ENCODE data around the gene SPTLC2. TPM values are rescaled to one million over a fixed set of nuclear protein-coding genes. Genes with fewer than 3 reads are reported as not detected.

Gene SPTLC2
- total RNA-seq, 3 donors from 2014 or later (not counting 1 experiment from before 2014, with no cell fraction given): 35.2 to 58.6 (median 50.4) TPM

DNA sequence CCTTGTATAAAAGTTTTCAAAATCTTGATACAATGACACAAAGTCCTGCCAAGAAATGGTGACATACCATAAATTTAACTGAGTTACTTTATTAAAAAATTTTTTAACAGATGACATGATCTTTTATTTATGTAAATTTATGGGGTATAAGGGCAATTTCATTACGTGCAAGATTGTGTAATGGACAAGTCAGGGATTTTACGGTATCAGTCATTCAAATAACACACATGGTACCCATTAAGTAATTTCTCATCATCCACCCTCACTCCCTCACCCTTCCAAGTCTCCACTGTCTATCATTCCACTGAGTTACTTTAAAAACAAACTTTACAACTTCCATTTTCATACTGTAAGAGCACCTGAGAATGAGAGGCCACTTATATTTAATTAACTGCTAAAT, 37.4 kb downstream of the SPTLC2 start:
- Histone ChIP-seq H3K9me3 (ENCODE audit: control insufficient read depth, insufficient read depth, low read length) (no peaks in the 10 kb centered on the region), H3K4me3 (ENCODE audit: low read length) (no peak overlapping the region), H3K36me3 (ENCODE audit: control insufficient read depth, insufficient read depth, low read length) (peaks cover 27% of the 10 kb centered on the region), H3K27me3 (ENCODE audit: control insufficient read depth, insufficient read depth, low read length) (no peaks in the 10 kb centered on the region), H3K27ac (ENCODE audit: low read length) (no peak overlapping the region), H3K4me1 (ENCODE audit: control insufficient read depth, insufficient read depth, low read length) (peaks cover 15% of the 10 kb centered on the region)
- DNase-seq (no peak), ATAC-seq (no peak)
- Mint-ChIP-seq H3K36me3 (no peaks in the 10 kb centered on the region), H3K9me3 (no peaks in the 10 kb centered on the region), H3K4me3 (no peak overlapping the region), H3K27ac (peak overlapping the region; percentile 77 to 87), H3K4me1 (peaks cover 26 to 32% of the 10 kb centered on the region in 2 donors), H3K27me3 (ENCODE audit: low read depth in 2 of 2) (no peaks in the 10 kb centered on the region)
- 100% methylated on average over 2 of the region's 2 CpGs for WGBS (ENCODE audit: insufficient coverage)
- TF ChIP-seq, protein P1, sequence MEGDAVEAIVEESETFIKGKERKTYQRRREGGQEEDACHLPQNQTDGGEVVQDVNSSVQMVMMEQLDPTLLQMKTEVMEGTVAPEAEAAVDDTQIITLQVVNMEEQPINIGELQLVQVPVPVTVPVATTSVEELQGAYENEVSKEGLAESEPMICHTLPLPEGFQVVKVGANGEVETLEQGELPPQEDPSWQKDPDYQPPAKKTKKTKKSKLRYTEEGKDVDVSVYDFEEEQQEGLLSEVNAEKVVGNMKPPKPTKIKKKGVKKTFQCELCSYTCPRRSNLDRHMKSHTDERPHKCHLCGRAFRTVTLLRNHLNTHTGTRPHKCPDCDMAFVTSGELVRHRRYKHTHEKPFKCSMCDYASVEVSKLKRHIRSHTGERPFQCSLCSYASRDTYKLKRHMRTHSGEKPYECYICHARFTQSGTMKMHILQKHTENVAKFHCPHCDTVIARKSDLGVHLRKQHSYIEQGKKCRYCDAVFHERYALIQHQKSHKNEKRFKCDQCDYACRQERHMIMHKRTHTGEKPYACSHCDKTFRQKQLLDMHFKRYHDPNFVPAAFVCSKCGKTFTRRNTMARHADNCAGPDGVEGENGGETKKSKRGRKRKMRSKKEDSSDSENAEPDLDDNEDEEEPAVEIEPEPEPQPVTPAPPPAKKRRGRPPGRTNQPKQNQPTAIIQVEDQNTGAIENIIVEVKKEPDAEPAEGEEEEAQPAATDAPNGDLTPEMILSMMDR (IDR thresholded peaks at IDR 0.05): no peak
- intact Hi-C loops (cut with micrococcal nuclease): no loop called here

DNA sequence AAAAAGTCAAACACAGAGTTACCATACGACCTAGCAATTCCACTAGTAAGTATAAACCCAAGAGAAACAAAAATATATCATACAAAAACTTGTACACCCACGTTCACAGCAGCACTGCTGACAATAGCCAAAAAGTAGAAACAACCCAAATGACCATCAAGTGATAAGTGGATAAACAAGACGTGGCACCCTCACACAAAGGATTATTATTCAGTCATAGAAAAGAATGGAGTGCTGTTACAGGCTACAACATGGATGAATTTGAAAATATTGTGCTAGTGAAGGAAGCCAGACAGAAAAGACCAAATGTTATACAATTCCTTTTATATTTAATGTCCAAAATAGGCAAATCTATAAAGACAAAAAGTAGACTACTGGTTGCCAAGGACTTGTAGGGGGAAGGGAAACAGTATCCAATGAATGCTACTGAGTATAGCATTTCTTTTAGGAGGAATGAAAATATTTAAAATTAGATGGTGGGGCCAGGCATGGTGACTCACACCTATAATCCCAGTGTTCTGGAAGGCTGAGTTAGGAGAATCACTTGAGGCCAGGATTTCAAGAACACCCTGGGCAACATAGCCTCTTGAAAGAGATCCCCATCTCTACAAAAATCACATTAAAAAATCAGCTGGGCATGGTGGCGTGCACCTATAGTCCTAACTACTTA, 41.9 kb downstream of the SPTLC2 start:
- ATAC-seq: no peak

DNA sequence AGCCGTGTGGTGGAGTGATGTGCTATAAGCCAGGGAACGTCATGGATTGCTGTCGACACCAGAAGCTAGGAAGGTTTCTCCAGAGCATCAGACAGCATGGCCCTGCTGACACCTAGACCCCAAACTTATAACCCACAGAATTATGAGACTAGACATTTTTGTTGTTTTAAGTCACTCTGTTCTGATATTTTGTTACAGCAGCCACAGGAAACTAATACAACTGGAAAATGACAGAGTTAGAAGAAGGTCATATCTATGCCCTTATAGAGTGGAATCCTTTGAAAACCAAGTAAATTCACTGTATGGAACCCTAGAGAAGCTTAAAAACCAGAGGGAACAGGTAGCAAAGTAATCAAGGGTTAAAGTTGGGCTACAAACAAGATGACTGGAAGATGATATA, 42.5 kb downstream of the SPTLC2 start:
- Histone ChIP-seq H3K36me3 (ENCODE audit: control insufficient read depth, insufficient read depth, low read length) (peaks cover 40% of the 10 kb centered on the region), H3K27ac (ENCODE audit: low read length) (no peak overlapping the region), H3K4me1 (ENCODE audit: control insufficient read depth, insufficient read depth, low read length) (no peaks in the 10 kb centered on the region), H3K27me3 (ENCODE audit: control insufficient read depth, insufficient read depth, low read length) (no peaks in the 10 kb centered on the region), H3K9me3 (ENCODE audit: control insufficient read depth, insufficient read depth, low read length) (no peaks in the 10 kb centered on the region), H3K4me3 (ENCODE audit: low read length) (no peak overlapping the region)
- 96% methylated on average over 3 of the region's 3 CpGs for WGBS (ENCODE audit: insufficient coverage)
- intact Hi-C loops (cut with micrococcal nuclease): no loop called here
- Mint-ChIP-seq H3K9me3 (no peaks in the 10 kb centered on the region), H3K4me3 (no peak overlapping the region), H3K27ac (peak overlapping the region in 1 of 2 donors; percentile 14), H3K36me3 (peaks cover 12% of the 10 kb centered on the region), H3K4me1 (peaks cover 21% of the 10 kb centered on the region in 2 donors), H3K27me3 (ENCODE audit: low read depth in 2 of 2) (no peaks in the 10 kb centered on the region)
- DNase-seq (no peak), ATAC-seq (no peak)
- TF ChIP-seq, protein P1 (IDR thresholded peaks at IDR 0.05): no peak

More for the DNA sequence above, 41.9 kb downstream of the SPTLC2 start:
- intact Hi-C loops (cut with micrococcal nuclease): no loop called here
- DNase-seq: no peak
- H3K36me3 Mint-ChIP-seq: peaks cover 7% of the 10 kb centered on the region
- TF ChIP-seq, protein P1 (IDR thresholded peaks at IDR 0.05): no peak
- peaks cover 35% of the 10 kb centered on the region for H3K36me3 ChIP-seq (ENCODE audit: control insufficient read depth, insufficient read depth, low read length)
- no peaks in the 10 kb centered on the region for H3K9me3 ChIP-seq (ENCODE audit: control insufficient read depth, insufficient read depth, low read length)
- no peaks in the 10 kb centered on the region for H3K27me3 Mint-ChIP-seq (ENCODE audit: low read depth in 2 of 2)
- WGBS (ENCODE audit: insufficient coverage): 66% methylated on average over 3 of the region's 4 CpGs
- H3K4me3 ChIP-seq (ENCODE audit: low read length): no peak overlapping the region
- H3K27ac Mint-ChIP-seq: peak overlapping the region in 1 of 2 donors; percentile 14
- H3K9me3 Mint-ChIP-seq: no peaks in the 10 kb centered on the region
- H3K4me1 Mint-ChIP-seq: peaks cover 22 to 24% of the 10 kb centered on the region in 2 donors
- no peak overlapping the region for H3K4me3 Mint-ChIP-seq
- no peaks in the 10 kb centered on the region for H3K27me3 ChIP-seq (ENCODE audit: control insufficient read depth, insufficient read depth, low read length)
- no peaks in the 10 kb centered on the region for H3K4me1 ChIP-seq (ENCODE audit: control insufficient read depth, insufficient read depth, low read length)
- no peak overlapping the region for H3K27ac ChIP-seq (ENCODE audit: low read length)
